ENCODE measurements around the gene NWD2.

- no peak for TF ChIP-seq CTCF (IDR thresholded peaks at IDR 0.05)
- no peak for TF ChIP-seq POLR2AphosphoS5 (IDR thresholded peaks at IDR 0.05)
- TF ChIP-seq POLR2A (IDR thresholded peaks at IDR 0.05), result no peak
Measured at GRCh38 chr4:37220685-37221084, 23.9 kb upstream of the NWD2 start.

Data from prostate gland (tissue), 2 donors.